Mucosa of stomach (tissue), 1 donor: ENCODE results near the gene SPTBN1.
"Not testable (repeated sequence)": the region's sequence is repeated elsewhere in the genome, so short reads cannot be mapped to it uniquely, and the experiment has no call there.

ENCODE experiments used
- H3K27me3 ChIP-seq: one replicate; pipeline ENCODE4 v1.7.0; 2013; ENCODE audit warnings: mild to moderate bottlenecking, low read length; ENCODE audit not compliant: control insufficient read depth, insufficient read depth
- H3K36me3 ChIP-seq: one replicate; pipeline ENCODE4 v1.7.0; 2013; ENCODE audit warnings: low read length; ENCODE audit not compliant: control insufficient read depth, insufficient read depth
- H3K4me1 ChIP-seq: one replicate; pipeline ENCODE4 v1.7.0; 2013; ENCODE audit warnings: mild to moderate bottlenecking, low read length; ENCODE audit not compliant: control insufficient read depth, insufficient read depth
- H3K4me3 ChIP-seq: one replicate; pipeline ENCODE4 v1.7.0; 2013; ENCODE audit warnings: low read length
- H3K9ac ChIP-seq: one replicate; pipeline ENCODE4 v1.7.0; 2013; ENCODE audit warnings: mild to moderate bottlenecking, low read length, moderate library complexity
- H3K9me3 ChIP-seq: one replicate; pipeline ENCODE4 v1.7.0; 2013; ENCODE audit warnings: mild to moderate bottlenecking, low read length, moderate library complexity; ENCODE audit not compliant: control insufficient read depth
- donor health status: Pancreatic carcinoma.

SPTBN1 gene

GRCh38 chr2:54512663-54513362 is 56.7 kb downstream of the SPTBN1 start:
- no peaks in the 10 kb centered on the region for H3K36me3 ChIP-seq
- H3K4me3 ChIP-seq: no peak overlapping the region
- H3K9ac ChIP-seq: no peak overlapping the region
- H3K9me3 ChIP-seq: no peaks in the 10 kb centered on the region
- no peaks in the 10 kb centered on the region for H3K27me3 ChIP-seq
- H3K4me1 ChIP-seq: no peaks in the 10 kb centered on the region

- Histone ChIP-seq H3K4me3 (no peak overlapping the region), H3K9ac (no peak overlapping the region), H3K4me1 (no peaks in the 10 kb centered on the region), H3K36me3 (no peaks in the 10 kb centered on the region), H3K27me3 (no peaks in the 10 kb centered on the region), H3K9me3 (no peaks in the 10 kb centered on the region)
Observed at GRCh38 chr2:54513363-54513715, 57.2 kb downstream of the SPTBN1 start.

GRCh38 chr2:54514822-54515569 is 58.9 kb downstream of the SPTBN1 start:
- Histone ChIP-seq H3K9me3 (no peaks in the 10 kb centered on the region), H3K27me3 (no peaks in the 10 kb centered on the region), H3K36me3 (no peaks in the 10 kb centered on the region), H3K4me3 (no peak overlapping the region), H3K9ac (no peak overlapping the region), H3K4me1 (no peaks in the 10 kb centered on the region)

- no peaks in the 10 kb centered on the region for H3K9me3 ChIP-seq
- no peaks in the 10 kb centered on the region for H3K4me1 ChIP-seq
- no peaks in the 10 kb centered on the region for H3K27me3 ChIP-seq
Observed at GRCh38 chr2:54516842-54517241, 60.7 kb downstream of the SPTBN1 start.

GRCh38 chr2:54518016-54518415 is 61.9 kb downstream of the SPTBN1 start:
- H3K36me3 ChIP-seq, H3K27me3 ChIP-seq, H3K4me3 ChIP-seq, H3K9me3 ChIP-seq, H3K9ac ChIP-seq, H3K4me1 ChIP-seq: not testable (repeated sequence)

More at GRCh38 chr2:54516842-54517241, 60.7 kb downstream of the SPTBN1 start:
- H3K4me3 ChIP-seq: no peak overlapping the region
- no peaks in the 10 kb centered on the region for H3K36me3 ChIP-seq
- H3K9ac ChIP-seq: no peak overlapping the region

GRCh38 chr2:54518430-54518829 is 62.3 kb downstream of the SPTBN1 start:
- H3K36me3 ChIP-seq: no peaks in the 10 kb centered on the region
- H3K9ac ChIP-seq: no peak overlapping the region
- no peak overlapping the region for H3K4me3 ChIP-seq
- no peaks in the 10 kb centered on the region for H3K9me3 ChIP-seq
- H3K4me1 ChIP-seq: peaks cover 6% of the 10 kb centered on the region
- no peaks in the 10 kb centered on the region for H3K27me3 ChIP-seq

- no peaks in the 10 kb centered on the region for H3K27me3 ChIP-seq
- H3K9ac ChIP-seq: no peak overlapping the region
- H3K4me1 ChIP-seq: peaks cover 8% of the 10 kb centered on the region
- H3K36me3 ChIP-seq: no peaks in the 10 kb centered on the region
- no peak overlapping the region for H3K4me3 ChIP-seq
- H3K9me3 ChIP-seq: no peaks in the 10 kb centered on the region
Observed at GRCh38 chr2:54519841-54520459, 63.8 kb downstream of the SPTBN1 start.

- H3K27me3 ChIP-seq: no peaks in the 10 kb centered on the region
- H3K9me3 ChIP-seq: no peaks in the 10 kb centered on the region
- no peak overlapping the region for H3K4me3 ChIP-seq
- no peaks in the 10 kb centered on the region for H3K36me3 ChIP-seq
- no peak overlapping the region for H3K9ac ChIP-seq
- H3K4me1 ChIP-seq: peaks cover 8% of the 10 kb centered on the region
Observed at GRCh38 chr2:54520687-54521086, 64.6 kb downstream of the SPTBN1 start.

GRCh38 chr2:54522624-54523281 is 66.6 kb downstream of the SPTBN1 start:
- Histone ChIP-seq H3K4me3 (no peak overlapping the region), H3K9ac (no peak overlapping the region), H3K9me3 (no peaks in the 10 kb centered on the region), H3K27me3 (no peaks in the 10 kb centered on the region), H3K36me3 (no peaks in the 10 kb centered on the region), H3K4me1 (peaks cover 8% of the 10 kb centered on the region)

- Histone ChIP-seq H3K4me1 (peaks cover 8% of the 10 kb centered on the region), H3K9ac (no peak overlapping the region), H3K27me3 (no peaks in the 10 kb centered on the region), H3K9me3 (no peaks in the 10 kb centered on the region), H3K36me3 (no peaks in the 10 kb centered on the region), H3K4me3 (no peak overlapping the region)
Observed at GRCh38 chr2:54523324-54523959, 67.3 kb downstream of the SPTBN1 start.

GRCh38 chr2:54524226-54524991 is 68.3 kb downstream of the SPTBN1 start:
- no peak overlapping the region for H3K9ac ChIP-seq
- no peak overlapping the region for H3K4me3 ChIP-seq
- H3K36me3 ChIP-seq: no peaks in the 10 kb centered on the region
- H3K4me1 ChIP-seq: peaks cover 8% of the 10 kb centered on the region
- H3K9me3 ChIP-seq: no peaks in the 10 kb centered on the region
- no peaks in the 10 kb centered on the region for H3K27me3 ChIP-seq
